ENCODE measurements around the gene OR4D2.

- TF ChIP-seq GATA2 (IDR thresholded peaks at IDR 0.05; ENCODE audit: low read depth, low read length) (no peak), GATA3 (IDR thresholded peaks at IDR 0.05; ENCODE audit: low read depth, low read length) (no peak)
Observed at GRCh38 chr17:58158181-58158580, 8.6 kb upstream of the OR4D2 start.
